Gastroesophageal sphincter (tissue), 4 donors: ENCODE measurements around the gene GPBP1. TPM values are rescaled to one million over a fixed set of nuclear protein-coding genes. Genes with fewer than 3 reads are reported as not detected.
"Not testable (repeated sequence)": the region's sequence is repeated elsewhere in the genome, so short reads cannot be mapped to it uniquely, and the experiment has no call there.

Experiments
- ATAC-seq: fragments of 150-250 bp; one replicate; pipeline ENCODE4 v1.9.1; 2016; ENCODE audit warnings: mild to moderate bottlenecking, moderate library complexity
- H3K27ac ChIP-seq, 4 donors: fragments of 200-600 bp; sonication (generic) in 3 of 4; 1 replicate in 3 of 4; 2 replicates in 1 of 4; pipeline ENCODE4 v1.5.1; 2016 to 2019
- H3K27me3 ChIP-seq: fragments of 200-600 bp; sonication (generic); one replicate; pipeline ENCODE4 v1.5.1; 2019
- H3K36me3 ChIP-seq, 2 donors: fragments of 200-600 bp; sonication (generic); one replicate each; pipeline ENCODE4 v1.5.1; 2019; ENCODE audit warnings: control low read depth in 1 of 2
- H3K4me1 ChIP-seq, 3 donors: fragments of 200-600 bp; sonication (generic); 1 replicate in 2 of 3; 2 replicates in 1 of 3; pipeline ENCODE4 v1.5.1; 2016 to 2019; ENCODE audit warnings: control low read depth in 2 of 3
- H3K4me3 ChIP-seq, 2 donors: fragments of 200-600 bp; sonication (generic); one replicate each; pipeline ENCODE4 v1.5.1; 2019; ENCODE audit warnings: mild to moderate bottlenecking in 1 of 2, moderate library complexity in 1 of 2
- H3K9me3 ChIP-seq, 3 donors: fragments of 200-600 bp; sonication (generic); one replicate each; pipeline ENCODE4 v1.5.1; 2017 to 2019; ENCODE audit warnings: control low read depth in 2 of 3
- CTCF ChIP-seq, 4 experiments: fragments of 200-600 bp in 2 of 4; fragments of 450-650 bp in 2 of 4; sonication (generic) in 1 of 4; IDR thresholded peaks; one replicate each; pipeline ENCODE4 v1.5.1; 2017 to 2019; ENCODE audit warnings: antibody characterized with exemption in 4 of 4, mild to moderate bottlenecking in 2 of 4, moderate library complexity in 2 of 4
- EP300 ChIP-seq: sonication (generic); formaldehyde crosslinking; IDR thresholded peaks from one replicate; pipeline ENCODE4 v1.6.1; 2017; ENCODE audit warnings: antibody characterized with exemption, mild to moderate bottlenecking
- POLR2A ChIP-seq, 2 donors: fragments of 450-650 bp; IDR thresholded peaks; one replicate each; pipeline ENCODE4 v1.6.1; 2017; ENCODE audit warnings: antibody characterized with exemption in 2 of 2, mild to moderate bottlenecking in 2 of 2, moderate library complexity in 1 of 2
- POLR2AphosphoS5 ChIP-seq: sonication (generic); formaldehyde crosslinking; IDR thresholded peaks from one replicate; pipeline ENCODE4 v1.6.1; 2017; ENCODE audit warnings: antibody characterized with exemption
- WGBS, 2 donors: methylation state at CpG; one replicate each; pipeline ENCODE4 v1.1.5; 2018; ENCODE audit warnings: low coverage in 1 of 2; 5-methylcytosine and 5-hydroxymethylcytosine counted together
- total RNA-seq, 4 donors: library from RNA; depleted of rRNA; stranded (reverse); fragments of >200 nt; gene quantifications; one replicate each; pipeline ENCODE4 v1.1.0, GENCODE V29; 2016

GPBP1 gene
- total RNA-seq, 4 donors from 2014 or later, result 42.0 to 73.3 (median 62.7) TPM

- Histone ChIP-seq H3K9me3 (peaks cover 0 to 3% (median 0%) of the 10 kb centered on the region in 3 donors), H3K4me1 (no peaks in the 10 kb centered on the region), H3K36me3 (no peaks in the 10 kb centered on the region), H3K27ac (no peak overlapping the region), H3K4me3 (no peak overlapping the region), H3K27me3 (no peaks in the 10 kb centered on the region)
- no peak for ATAC-seq
- TF ChIP-seq CTCF (IDR thresholded peaks at IDR 0.05) (no peak), EP300 (no peak), POLR2AphosphoS5 (no peak)
- 66 to 84% methylated on average over 3 to 4 of the region's 4 CpGs for WGBS, 2 donors
Measured at GRCh38 chr5:57152316-57152715, 21.5 kb upstream of the GPBP1 start.

DNA sequence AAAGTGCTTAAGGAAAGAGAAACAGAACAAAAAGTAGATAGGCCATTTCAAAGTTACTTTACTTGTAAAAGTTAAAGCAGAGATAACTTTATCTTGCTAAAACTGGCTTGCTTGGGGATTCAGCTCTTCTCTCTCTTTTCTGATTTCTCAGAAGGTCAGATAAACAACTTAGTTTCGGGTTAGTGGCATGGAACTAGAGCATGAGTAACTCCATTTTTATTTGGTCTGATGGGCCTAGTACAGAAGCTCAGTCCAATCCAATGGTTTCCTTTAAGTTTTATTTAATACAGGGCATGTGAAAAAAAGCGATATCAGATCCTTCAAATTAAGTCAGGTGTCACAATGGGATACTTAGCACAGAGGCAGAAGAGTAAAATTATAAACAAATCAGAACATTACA lies 18.8 kb upstream of the GPBP1 start:
- H3K4me1 ChIP-seq, result no peaks in the 10 kb centered on the region
- no peaks in the 10 kb centered on the region for H3K36me3 ChIP-seq
- H3K9me3 ChIP-seq, result peaks cover 0 to 17% (median 0%) of the 10 kb centered on the region in 3 donors
- TF ChIP-seq POLR2A (IDR thresholded peaks at IDR 0.05), result no peak
- no peak overlapping the region for H3K27ac ChIP-seq
- no peak overlapping the region for H3K4me3 ChIP-seq
- WGBS, 2 donors, result 50 to 62% methylated on average over 2 of the region's 2 CpGs
- no peak for ATAC-seq
- H3K27me3 ChIP-seq, result no peaks in the 10 kb centered on the region

GRCh38 chr5:57157131-57157530 lies 16.7 kb upstream of the GPBP1 start:
- Histone ChIP-seq H3K4me3 (no peak overlapping the region), H3K27ac (no peak overlapping the region), H3K36me3 (no peaks in the 10 kb centered on the region), H3K9me3 (peaks cover 0 to 17% (median 0%) of the 10 kb centered on the region in 3 donors), H3K4me1 (no peaks in the 10 kb centered on the region), H3K27me3 (no peaks in the 10 kb centered on the region)
- no peak for TF ChIP-seq POLR2A (IDR thresholded peaks at IDR 0.05)
- no peak for TF ChIP-seq POLR2AphosphoS5
- no peak for TF ChIP-seq CTCF (IDR thresholded peaks at IDR 0.05)
- TF ChIP-seq EP300, result no peak
- 70 to 73% methylated on average over 2 of the region's 2 CpGs for WGBS, 2 donors
- ATAC-seq, result no peak

GRCh38 chr5:57157666-57158065 lies 16.2 kb upstream of the GPBP1 start:
- no peaks in the 10 kb centered on the region for H3K27me3 ChIP-seq
- no peak for ATAC-seq
- H3K27ac ChIP-seq, result no peak overlapping the region
- 91 to 96% methylated on average over 3 to 7 of the region's 7 CpGs for WGBS, 2 donors
- H3K4me3 ChIP-seq, result no peak overlapping the region
- H3K36me3 ChIP-seq, result no peaks in the 10 kb centered on the region
- peaks cover 0 to 17% (median 0%) of the 10 kb centered on the region in 3 donors for H3K9me3 ChIP-seq
- H3K4me1 ChIP-seq, result no peaks in the 10 kb centered on the region
- no peak for TF ChIP-seq POLR2AphosphoS5

DNA sequence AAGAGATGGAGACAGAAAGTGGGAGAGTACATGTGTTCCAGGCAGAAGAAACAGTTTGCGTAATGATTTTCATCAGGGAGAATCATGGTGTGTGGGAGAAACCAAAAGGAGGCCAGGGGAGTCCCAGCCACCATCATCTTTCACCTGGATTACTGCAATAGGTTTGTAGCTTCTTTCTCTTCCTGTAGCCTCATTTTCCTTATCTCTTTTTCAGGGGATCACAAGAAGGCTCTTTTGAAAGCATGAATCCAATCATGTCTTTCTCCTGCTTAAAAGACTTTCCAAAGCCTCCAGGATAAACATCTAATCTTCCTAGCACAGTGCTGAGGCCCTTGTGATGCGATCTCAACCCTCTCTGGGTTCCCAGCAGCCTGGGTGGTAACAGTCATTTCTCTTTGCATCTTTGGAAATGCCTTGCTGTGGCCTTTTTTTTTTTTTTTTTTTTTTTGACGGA lies 10.3 kb upstream of the GPBP1 start:
- Histone ChIP-seq H3K27me3 (no peaks in the 10 kb centered on the region), H3K36me3 (no peaks in the 10 kb centered on the region), H3K9me3 (peaks cover 0 to 2% (median 0%) of the 10 kb centered on the region in 3 donors), H3K4me3 (no peak overlapping the region), H3K27ac (no peak overlapping the region), H3K4me1 (no peaks in the 10 kb centered on the region)
- 82 to 92% methylated on average over 2 to 3 of the region's 3 CpGs for WGBS, 2 donors
- TF ChIP-seq POLR2A (IDR thresholded peaks at IDR 0.05) (no peak), EP300 (no peak), POLR2AphosphoS5 (no peak), CTCF (IDR thresholded peaks at IDR 0.05) (no peak)
- no peak for ATAC-seq

GRCh38 chr5:57164124-57164523 lies 9.7 kb upstream of the GPBP1 start:
- Histone ChIP-seq H3K4me1 (no peaks in the 10 kb centered on the region), H3K27ac (no peak overlapping the region), H3K36me3 (no peaks in the 10 kb centered on the region), H3K27me3 (no peaks in the 10 kb centered on the region), H3K9me3 (no peaks in the 10 kb centered on the region), H3K4me3 (no peak overlapping the region)
- 80 to 84% methylated on average over 3 to 5 of the region's 8 CpGs for WGBS, 2 donors
- no peak for TF ChIP-seq CTCF (IDR thresholded peaks at IDR 0.05)
- TF ChIP-seq POLR2A (IDR thresholded peaks at IDR 0.05), result no peak
- no peak for TF ChIP-seq POLR2AphosphoS5
- TF ChIP-seq EP300, result no peak
- no peak for ATAC-seq

- H3K9me3 ChIP-seq, ATAC-seq, H3K4me3 ChIP-seq, H3K27me3 ChIP-seq, H3K36me3 ChIP-seq, H3K27ac ChIP-seq, H3K4me1 ChIP-seq: not testable (repeated sequence)
- 100% methylated on average over 3 of the region's 3 CpGs; no CpG with 5 or more reads in 1 of the 2 donors for WGBS, 2 donors
Measured at GRCh38 chr5:57165171-57165570, 8.7 kb upstream of the GPBP1 start.
